ENCODE measurements around the gene SNX18.

DNA sequence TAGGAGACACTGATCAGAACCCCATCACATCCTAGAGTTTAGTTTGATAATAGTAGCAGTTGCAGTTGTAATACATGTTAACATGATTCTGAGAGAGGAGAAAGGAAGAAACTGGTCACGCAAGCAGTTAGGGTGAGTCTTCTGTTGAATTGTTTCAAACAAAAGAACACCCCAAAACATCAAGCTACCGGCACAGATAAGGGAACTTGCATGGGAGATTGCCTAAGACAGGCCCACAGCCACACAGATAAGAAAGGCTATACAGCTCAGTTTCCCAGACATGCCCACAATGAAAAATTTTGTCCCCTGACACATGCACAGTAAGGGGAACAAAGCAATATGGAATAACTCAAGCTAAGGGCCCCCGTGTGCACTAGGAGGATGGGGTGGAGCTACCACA is 46.2 kb upstream of the SNX18 start:
- TF ChIP-seq CHD2 (IDR thresholded peaks at IDR 0.05; ENCODE audit: low read length, partially characterized antibody) (no peak), RFX5 (IDR thresholded peaks at IDR 0.05) (no peak), HOXA7 (CRISPR knock-in tag; IDR thresholded peaks at IDR 0.05) (no peak), NPAS2 (CRISPR knock-in tag; IDR thresholded peaks at IDR 0.05; ENCODE audit: borderline replicate concordance) (no peak), RNF2 (IDR thresholded peaks at IDR 0.05; ENCODE audit: borderline replicate concordance, low read depth) (no peak), ZNF302 (CRISPR knock-in tag; IDR thresholded peaks at IDR 0.05) (no peak)
- TF ChIP-seq, protein P1, sequence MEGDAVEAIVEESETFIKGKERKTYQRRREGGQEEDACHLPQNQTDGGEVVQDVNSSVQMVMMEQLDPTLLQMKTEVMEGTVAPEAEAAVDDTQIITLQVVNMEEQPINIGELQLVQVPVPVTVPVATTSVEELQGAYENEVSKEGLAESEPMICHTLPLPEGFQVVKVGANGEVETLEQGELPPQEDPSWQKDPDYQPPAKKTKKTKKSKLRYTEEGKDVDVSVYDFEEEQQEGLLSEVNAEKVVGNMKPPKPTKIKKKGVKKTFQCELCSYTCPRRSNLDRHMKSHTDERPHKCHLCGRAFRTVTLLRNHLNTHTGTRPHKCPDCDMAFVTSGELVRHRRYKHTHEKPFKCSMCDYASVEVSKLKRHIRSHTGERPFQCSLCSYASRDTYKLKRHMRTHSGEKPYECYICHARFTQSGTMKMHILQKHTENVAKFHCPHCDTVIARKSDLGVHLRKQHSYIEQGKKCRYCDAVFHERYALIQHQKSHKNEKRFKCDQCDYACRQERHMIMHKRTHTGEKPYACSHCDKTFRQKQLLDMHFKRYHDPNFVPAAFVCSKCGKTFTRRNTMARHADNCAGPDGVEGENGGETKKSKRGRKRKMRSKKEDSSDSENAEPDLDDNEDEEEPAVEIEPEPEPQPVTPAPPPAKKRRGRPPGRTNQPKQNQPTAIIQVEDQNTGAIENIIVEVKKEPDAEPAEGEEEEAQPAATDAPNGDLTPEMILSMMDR (IDR thresholded peaks at IDR 0.05) = no peak

Data from A549 (cell line).